ENCODE measurements around the gene BCL2L2. TPM values are rescaled to one million over a fixed set of nuclear protein-coding genes. Genes with fewer than 3 reads are reported as not detected.
"Not testable (repeated sequence)": the region's sequence is repeated elsewhere in the genome, so short reads cannot be mapped to it uniquely, and the experiment has no call there.

The BCL2L2 gene
- total and polyA plus RNA-seq, 2 of the 8 experiments (the other 6 are each of a cell fraction or from before 2014, with no cell fraction given), result 9.3 to 13.8 TPM

DNA sequence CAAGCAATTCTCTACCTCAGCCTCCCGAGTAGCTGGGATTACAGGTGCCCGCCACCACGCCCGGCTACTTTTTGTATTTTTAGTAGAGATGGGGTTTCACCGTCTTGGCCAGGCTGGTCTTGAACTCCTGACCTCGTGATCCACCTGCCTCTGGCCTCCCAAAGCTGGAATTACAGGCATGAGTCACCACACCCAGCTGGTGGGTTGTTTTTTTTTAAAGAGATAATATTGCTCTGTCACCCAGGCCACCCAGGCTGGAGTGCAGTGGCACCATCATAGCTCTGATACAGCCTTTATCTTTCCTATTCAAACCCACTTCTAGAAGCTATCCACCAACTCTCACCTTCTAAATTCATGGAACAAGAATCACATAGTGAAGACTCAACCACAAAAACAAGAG lies 28.7 kb upstream of the BCL2L2 start:
- H3K27ac ChIP-seq (ENCODE audit: low read depth, low read length); H3K56ac ChIP-seq (replicated peaks; ENCODE audit: insufficient read length, low read depth, low read length); H2BK5ac ChIP-seq (ENCODE audit: low read depth, low read length); H4K20me1 ChIP-seq (replicated peaks in 1 of 2; ENCODE audit: control insufficient read depth in 1 of 2, insufficient read depth in 2 of 2, low read length in 2 of 2); H2BK120ac ChIP-seq (replicated peaks; ENCODE audit: low read depth, low read length); H3K79me2 ChIP-seq (ENCODE audit: control insufficient read depth in 1 of 2, insufficient read depth in 2 of 2, low read length in 2 of 2); H2BK12ac ChIP-seq (ENCODE audit: low read depth, low read length); H4K5ac ChIP-seq (ENCODE audit: insufficient read length, low read depth, low read length); H3K79me1 ChIP-seq (ENCODE audit: low read depth, low read length); DNase-seq (ENCODE audit: low read depth in 1 of 2, low spot score in 2 of 2); H2BK15ac ChIP-seq (ENCODE audit: low read length); H3K4me1 ChIP-seq (replicated peaks in 1 of 4; ENCODE audit: control insufficient read depth in 3 of 4, insufficient read depth in 4 of 4, low read length in 3 of 4); H4K91ac ChIP-seq (replicated peaks; ENCODE audit: insufficient read length, low read length); H3K36me3 ChIP-seq (ENCODE audit: control insufficient read depth in 2 of 4, insufficient read depth in 4 of 4, low read length in 3 of 4); H4K8ac ChIP-seq (ENCODE audit: extremely low read depth, insufficient read depth, low read length); H3K4me2 ChIP-seq (ENCODE audit: insufficient read depth in 1 of 2, low read depth in 2 of 2, low read length in 2 of 2); FAIRE-seq; H3K23ac ChIP-seq (ENCODE audit: insufficient read length); H2AK5ac ChIP-seq (ENCODE audit: low read depth, low read length); H3K4ac ChIP-seq (replicated peaks; ENCODE audit: insufficient read length, low read depth, low read length); H3K23me2 ChIP-seq (ENCODE audit: low read depth, low read length); H3K14ac ChIP-seq (ENCODE audit: insufficient read length); H2AFZ ChIP-seq (ENCODE audit: low read length); H3K9ac ChIP-seq (replicated peaks in 1 of 4; ENCODE audit: extremely low read depth in 1 of 4, low read depth in 3 of 4, low read length in 3 of 4); H3K18ac ChIP-seq (ENCODE audit: extremely low read depth, low read length); H2BK20ac ChIP-seq (ENCODE audit: low read length); H3K4me3 ChIP-seq (ENCODE audit: extremely low read depth in 1 of 4, insufficient read depth in 2 of 4, low read depth in 3 of 4, low read length in 4 of 4); H3K9me3 ChIP-seq (ENCODE audit: insufficient read depth in 2 of 2, low read depth in 1 of 2, low read length in 1 of 2): not testable (repeated sequence)
- peaks cover 0 to 10% (median 4%) of the 10 kb centered on the region in 4 experiments; a peak in 4 of 7 replicates for H3K27me3 ChIP-seq (replicated peaks in 1 of 4; ENCODE audit: control insufficient read depth in 3 of 4, extremely low read depth in 1 of 4, insufficient read depth in 3 of 4, low read length in 3 of 4)
- ChIA-PET CTCF (ENCODE audit: partially characterized antibody) (interaction anchor here (0.7 to 4.9 kb wide), 7 partner anchors 10 to 157 kb away, joined by 3 to 42 read pairs (median 4); no protein-coding TSS in a partner anchor), POLR2A (ENCODE audit: partially characterized antibody) (interaction anchor here (0.7 to 2.2 kb wide), 4 partner anchors 9 to 37 kb away, joined by 3 to 11 read pairs (median 4); partner anchors contain the start of gene PPP1R3E)
- WGBS, 2 experiments (ENCODE audit: extremely low coverage in 1 of 2, insufficient coverage in 1 of 2, insufficient read length in 1 of 2, insufficient replicate concordance in 2 of 2, low coverage in 1 of 2, low lambda C conversion rate in 2 of 2, missing lambda C conversion rate in 1 of 2), result 95% methylated on average over 6 of the region's 6 CpGs; no CpG with 5 or more reads in 1 of the 2 experiments

Data from H1 (cell line).